ENCODE results near the gene CELA3B. TPM values are rescaled to one million over a fixed set of nuclear protein-coding genes. Genes with fewer than 3 reads are reported as not detected.
"Not testable (repeated sequence)": the region's sequence is repeated elsewhere in the genome, so short reads cannot be mapped to it uniquely, and the experiment has no call there.

The CELA3B gene
- total RNA-seq, 1 donor from 2014 or later, result not detected

DNA sequence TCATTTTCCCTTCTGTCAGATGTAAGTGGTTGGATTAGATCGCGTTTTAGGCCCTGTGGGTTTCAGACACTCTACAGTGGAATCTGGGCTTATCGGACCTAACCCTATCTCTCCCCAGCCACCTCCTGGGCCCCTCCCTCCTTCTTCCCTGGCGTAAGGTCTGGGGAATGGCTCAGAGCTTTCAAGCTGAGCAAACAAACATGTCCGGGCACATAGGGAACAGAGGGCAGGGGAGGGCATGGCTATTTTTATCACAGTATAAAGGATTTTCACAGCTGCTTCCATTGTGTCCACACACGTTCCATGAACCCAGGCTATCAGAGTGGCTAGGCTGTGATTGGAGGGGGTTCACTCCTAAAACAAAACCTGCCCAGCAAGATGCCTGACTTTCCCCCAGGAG, 2.1 kb upstream of the CELA3B start:
- H3K4me3 Mint-ChIP-seq; H3K36me3 Mint-ChIP-seq (ENCODE audit: low read depth); H3K9me3 Mint-ChIP-seq; H3K4me1 Mint-ChIP-seq; H3K27me3 Mint-ChIP-seq (ENCODE audit: low read depth); DNase-seq (ENCODE audit: low read depth, low spot score); H3K27ac Mint-ChIP-seq (ENCODE audit: unreplicated experiment): not testable (repeated sequence)

- not testable (repeated sequence) for H3K36me3 Mint-ChIP-seq (ENCODE audit: low read depth); H3K27ac Mint-ChIP-seq (ENCODE audit: unreplicated experiment); DNase-seq (ENCODE audit: low read depth, low spot score); H3K9me3 Mint-ChIP-seq; H3K4me1 Mint-ChIP-seq; H3K27me3 Mint-ChIP-seq (ENCODE audit: low read depth); H3K4me3 Mint-ChIP-seq
These were observed 1.5 kb upstream of the CELA3B start for GRCh38 chr1:21975296-21975695.

DNA sequence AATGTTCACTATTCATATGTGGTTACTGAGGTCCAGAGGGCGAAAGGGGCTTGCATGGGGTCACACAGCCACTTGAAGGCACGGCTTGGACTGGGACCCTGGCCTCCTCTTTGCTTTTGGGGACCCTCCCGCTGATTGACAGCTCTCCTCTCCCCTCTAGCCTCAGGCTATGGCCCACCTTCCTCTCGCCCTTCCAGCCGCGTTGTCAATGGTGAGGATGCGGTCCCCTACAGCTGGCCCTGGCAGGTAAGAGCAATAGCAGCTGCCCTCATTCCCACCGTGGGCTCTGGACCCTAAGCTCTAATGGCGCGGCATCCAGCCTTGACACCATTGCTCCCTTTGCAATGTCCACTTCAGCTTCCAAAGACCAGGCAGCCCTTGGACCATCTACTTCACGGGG, 1.4 kb downstream of the CELA3B start:
- peak overlapping the region; percentile 38 for H3K27ac Mint-ChIP-seq (ENCODE audit: unreplicated experiment)
- H3K4me1 Mint-ChIP-seq; H3K27me3 Mint-ChIP-seq (ENCODE audit: low read depth); DNase-seq (ENCODE audit: low read depth, low spot score); H3K36me3 Mint-ChIP-seq (ENCODE audit: low read depth); H3K4me3 Mint-ChIP-seq; H3K9me3 Mint-ChIP-seq: not testable (repeated sequence)

- not testable (repeated sequence) for H3K9me3 Mint-ChIP-seq; H3K27me3 Mint-ChIP-seq (ENCODE audit: low read depth); H3K27ac Mint-ChIP-seq (ENCODE audit: unreplicated experiment); H3K4me3 Mint-ChIP-seq; H3K36me3 Mint-ChIP-seq (ENCODE audit: low read depth); H3K4me1 Mint-ChIP-seq
- DNase-seq (ENCODE audit: low read depth, low spot score), result peak; percentile 37
- peak; percentile 26 for TF ChIP-seq CTCF (conservative IDR thresholded peaks at IDR 0.05)
These were observed 3.8 kb downstream of the CELA3B start for GRCh38 chr1:21980515-21981220.

DNA sequence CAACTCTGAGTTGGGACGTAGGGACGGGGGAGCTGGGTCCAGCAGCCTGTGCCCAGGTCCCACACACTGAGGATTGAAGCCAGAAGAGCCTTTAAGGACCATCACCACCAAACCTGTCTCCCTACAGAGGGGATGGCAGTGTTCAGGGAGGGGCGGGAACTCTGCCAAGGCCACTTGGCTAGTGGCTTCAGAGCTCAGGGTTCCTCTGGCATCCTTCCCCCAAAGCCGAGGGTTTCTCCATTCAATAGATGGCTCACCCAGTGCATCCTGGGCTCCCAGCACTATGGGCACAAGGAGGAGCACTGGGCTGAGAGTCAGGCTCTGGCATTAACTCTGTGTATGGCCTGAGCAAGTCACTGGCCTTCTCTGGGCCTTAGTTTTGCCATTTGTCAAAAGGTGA, 4.4 kb downstream of the CELA3B start:
- H3K4me1 Mint-ChIP-seq; H3K4me3 Mint-ChIP-seq; H3K36me3 Mint-ChIP-seq (ENCODE audit: low read depth); H3K27ac Mint-ChIP-seq (ENCODE audit: unreplicated experiment); H3K9me3 Mint-ChIP-seq; H3K27me3 Mint-ChIP-seq (ENCODE audit: low read depth); DNase-seq (ENCODE audit: low read depth, low spot score): not testable (repeated sequence)

DNA sequence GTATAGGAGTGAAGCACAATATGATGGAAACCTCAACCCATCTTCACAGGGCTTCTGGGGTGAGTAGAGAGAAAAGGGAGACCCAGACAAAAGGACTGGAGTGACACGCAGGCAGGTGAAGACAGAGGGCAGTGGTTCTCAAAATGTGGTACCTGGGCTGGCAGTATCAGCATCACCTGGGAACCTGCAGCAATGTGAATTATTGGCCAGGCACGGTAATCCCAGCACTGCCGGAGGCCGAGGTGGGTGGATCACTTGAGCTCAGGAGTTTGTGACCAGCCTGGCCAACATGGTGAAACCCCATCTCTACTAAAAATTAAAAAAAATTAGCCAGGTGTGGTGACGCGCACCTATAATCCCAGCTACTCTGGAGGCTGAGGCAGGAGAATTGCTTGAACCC, 5.3 kb downstream of the CELA3B start:
- not testable (repeated sequence) for H3K4me1 Mint-ChIP-seq; H3K9me3 Mint-ChIP-seq; DNase-seq (ENCODE audit: low read depth, low spot score); H3K4me3 Mint-ChIP-seq; H3K27ac Mint-ChIP-seq (ENCODE audit: unreplicated experiment); H3K36me3 Mint-ChIP-seq (ENCODE audit: low read depth); H3K27me3 Mint-ChIP-seq (ENCODE audit: low read depth)

DNA sequence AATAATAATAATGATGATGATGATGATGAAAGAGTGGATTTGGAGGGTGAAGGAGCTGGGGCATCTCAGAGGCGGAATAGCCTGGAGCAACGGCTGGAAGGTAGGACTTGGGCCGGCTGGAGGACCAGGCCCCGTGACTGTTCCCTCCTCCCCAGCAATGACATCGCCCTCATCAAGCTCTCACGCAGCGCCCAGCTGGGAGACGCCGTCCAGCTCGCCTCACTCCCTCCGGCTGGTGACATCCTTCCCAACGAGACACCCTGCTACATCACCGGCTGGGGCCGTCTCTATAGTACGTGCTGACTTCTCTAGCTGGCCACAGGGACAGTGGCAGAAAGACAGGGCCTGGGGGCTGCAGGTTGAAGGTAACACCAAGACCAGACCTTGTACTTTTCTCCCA, 6.7 kb downstream of the CELA3B start:
- not testable (repeated sequence) for H3K4me1 Mint-ChIP-seq; H3K4me3 Mint-ChIP-seq; H3K27me3 Mint-ChIP-seq (ENCODE audit: low read depth); H3K27ac Mint-ChIP-seq (ENCODE audit: unreplicated experiment); DNase-seq (ENCODE audit: low read depth, low spot score); H3K36me3 Mint-ChIP-seq (ENCODE audit: low read depth); H3K9me3 Mint-ChIP-seq

GRCh38 chr1:21985893-21986292, 9.1 kb downstream of the CELA3B start:
- H3K27me3 Mint-ChIP-seq (ENCODE audit: low read depth); H3K4me3 Mint-ChIP-seq: not testable (repeated sequence)

DNA sequence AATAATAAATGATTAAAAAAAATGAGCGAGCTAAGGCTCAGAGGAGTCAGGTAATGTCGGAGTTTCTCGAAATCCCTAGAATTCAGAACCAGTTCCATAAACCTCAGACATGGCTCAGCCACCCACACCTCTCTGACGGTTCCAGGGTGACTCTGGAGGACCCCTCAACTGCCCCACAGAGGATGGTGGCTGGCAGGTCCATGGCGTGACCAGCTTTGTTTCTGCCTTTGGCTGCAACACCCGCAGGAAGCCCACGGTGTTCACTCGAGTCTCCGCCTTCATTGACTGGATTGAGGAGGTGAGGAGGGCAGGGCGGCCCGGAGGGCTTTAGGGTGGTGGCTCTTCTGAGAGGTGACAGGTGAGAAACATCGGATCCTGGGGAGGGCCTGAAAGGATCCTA, 9.6 kb downstream of the CELA3B start:
- not testable (repeated sequence) for H3K9me3 Mint-ChIP-seq; H3K27me3 Mint-ChIP-seq (ENCODE audit: low read depth); H3K4me3 Mint-ChIP-seq; DNase-seq (ENCODE audit: low read depth, low spot score); H3K27ac Mint-ChIP-seq (ENCODE audit: unreplicated experiment); H3K36me3 Mint-ChIP-seq (ENCODE audit: low read depth); H3K4me1 Mint-ChIP-seq

More at GRCh38 chr1:21985893-21986292, 9.1 kb downstream of the CELA3B start:
- H3K4me1 Mint-ChIP-seq; H3K27ac Mint-ChIP-seq (ENCODE audit: unreplicated experiment); H3K36me3 Mint-ChIP-seq (ENCODE audit: low read depth); H3K9me3 Mint-ChIP-seq; DNase-seq (ENCODE audit: low read depth, low spot score): not testable (repeated sequence)

GRCh38 chr1:21989672-21990393, 13.0 kb downstream of the CELA3B start:
- not testable (repeated sequence) for H3K9me3 Mint-ChIP-seq; DNase-seq (ENCODE audit: low read depth, low spot score); H3K27me3 Mint-ChIP-seq (ENCODE audit: low read depth); H3K36me3 Mint-ChIP-seq (ENCODE audit: low read depth); H3K4me3 Mint-ChIP-seq; H3K4me1 Mint-ChIP-seq; H3K27ac Mint-ChIP-seq (ENCODE audit: unreplicated experiment)

DNA sequence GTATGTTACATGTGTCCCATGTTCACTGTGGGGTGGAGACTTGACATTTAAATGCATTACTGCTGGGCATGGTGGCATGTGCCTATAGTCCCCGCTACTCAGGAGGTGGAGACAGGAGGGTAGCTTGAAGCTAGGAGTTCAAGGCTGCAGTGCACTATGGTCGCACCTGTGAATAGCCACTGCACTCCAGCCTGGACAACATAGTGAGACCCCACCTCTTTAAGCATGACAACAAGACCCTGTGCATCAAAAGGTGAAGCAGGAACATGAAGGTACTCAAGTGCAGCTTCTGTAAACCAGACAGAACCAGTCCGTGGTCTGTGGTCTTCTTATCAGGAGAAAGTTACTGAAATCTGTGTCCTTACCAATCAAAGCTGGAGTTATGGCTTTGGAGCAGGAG, 15.4 kb downstream of the CELA3B start:
- H3K27me3 Mint-ChIP-seq (ENCODE audit: low read depth), result not testable (repeated sequence)

GRCh38 chr1:21994716-21995115, 17.9 kb downstream of the CELA3B start:
- not testable (repeated sequence) for H3K27ac Mint-ChIP-seq (ENCODE audit: unreplicated experiment); H3K4me3 Mint-ChIP-seq; H3K9me3 Mint-ChIP-seq; H3K36me3 Mint-ChIP-seq (ENCODE audit: low read depth); H3K4me1 Mint-ChIP-seq; DNase-seq (ENCODE audit: low read depth, low spot score); H3K27me3 Mint-ChIP-seq (ENCODE audit: low read depth)

More for the DNA sequence above, 15.4 kb downstream of the CELA3B start:
- not testable (repeated sequence) for H3K4me3 Mint-ChIP-seq; DNase-seq (ENCODE audit: low read depth, low spot score); H3K36me3 Mint-ChIP-seq (ENCODE audit: low read depth); H3K4me1 Mint-ChIP-seq; H3K27ac Mint-ChIP-seq (ENCODE audit: unreplicated experiment); H3K9me3 Mint-ChIP-seq

DNA sequence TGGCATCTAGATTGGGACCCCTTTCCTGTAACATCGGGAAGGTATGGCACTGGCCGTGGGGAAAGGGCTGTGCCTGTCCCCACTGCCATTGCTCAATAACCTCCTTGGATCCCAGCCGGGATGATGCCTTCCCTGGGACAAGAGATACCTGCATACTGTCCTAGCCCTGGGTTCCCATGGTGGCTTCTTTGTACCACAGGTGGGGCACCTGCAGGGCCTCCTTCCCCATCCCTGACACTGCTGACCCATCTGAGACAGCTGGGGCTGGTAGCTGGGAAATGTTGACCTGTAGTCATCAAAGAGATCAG, 19.8 kb downstream of the CELA3B start:
- H3K9me3 Mint-ChIP-seq; H3K27me3 Mint-ChIP-seq (ENCODE audit: low read depth); H3K4me1 Mint-ChIP-seq; H3K4me3 Mint-ChIP-seq; DNase-seq (ENCODE audit: low read depth, low spot score); H3K36me3 Mint-ChIP-seq (ENCODE audit: low read depth); H3K27ac Mint-ChIP-seq (ENCODE audit: unreplicated experiment): not testable (repeated sequence)

Data from neural crest cell (in vitro differentiated cells).